MG63 (cell line): ENCODE measurements around the gene PDE8B. TPM values are rescaled to one million over a fixed set of nuclear protein-coding genes. Genes with fewer than 3 reads are reported as not detected.
A peak's percentile ranks its signal among the peaks of the same experiment; 100 is the strongest.
"Not testable (repeated sequence)": the region's sequence is repeated elsewhere in the genome, so short reads cannot be mapped to it uniquely, and the experiment has no call there.

ENCODE experiments used
- DNase-seq: peaks from one replicate; pipeline ENCODE4 v3.0.0-alpha.2; 2020
- H3K27me3 ChIP-seq: fragments of 250-450 bp; sonication (Bioruptor Pico); 2 replicates; pipeline ENCODE4 v1.5.1; 2020; ENCODE audit warnings: mild to moderate bottlenecking, moderate library complexity
- H3K36me3 ChIP-seq: fragments of 250-450 bp; sonication (Bioruptor Pico); 2 replicates; pipeline ENCODE4 v1.5.1; 2020; ENCODE audit warnings: mild to moderate bottlenecking, moderate library complexity
- H3K4me3 ChIP-seq: fragments of 250-450 bp; sonication (Bioruptor Pico); 2 replicates; pipeline ENCODE4 v1.5.1; 2020; ENCODE audit warnings: mild to moderate bottlenecking, moderate library complexity
- H3K9me3 ChIP-seq: fragments of 250-450 bp; sonication (Bioruptor Pico); 2 replicates; pipeline ENCODE4 v1.5.1; 2020; ENCODE audit warnings: mild to moderate bottlenecking, moderate library complexity
- total RNA-seq: library from RNA; depleted of rRNA; stranded (reverse); fragments of >200 nt; shearing (Covaris generic); gene quantifications from 2 replicates; pipeline ENCODE4 v1.2.3, GENCODE V29; 2014; ENCODE audit warnings: low replicate concordance

PDE8B gene
- total RNA-seq, 1 experiment from 2014 or later, result 0.26 TPM

DNA sequence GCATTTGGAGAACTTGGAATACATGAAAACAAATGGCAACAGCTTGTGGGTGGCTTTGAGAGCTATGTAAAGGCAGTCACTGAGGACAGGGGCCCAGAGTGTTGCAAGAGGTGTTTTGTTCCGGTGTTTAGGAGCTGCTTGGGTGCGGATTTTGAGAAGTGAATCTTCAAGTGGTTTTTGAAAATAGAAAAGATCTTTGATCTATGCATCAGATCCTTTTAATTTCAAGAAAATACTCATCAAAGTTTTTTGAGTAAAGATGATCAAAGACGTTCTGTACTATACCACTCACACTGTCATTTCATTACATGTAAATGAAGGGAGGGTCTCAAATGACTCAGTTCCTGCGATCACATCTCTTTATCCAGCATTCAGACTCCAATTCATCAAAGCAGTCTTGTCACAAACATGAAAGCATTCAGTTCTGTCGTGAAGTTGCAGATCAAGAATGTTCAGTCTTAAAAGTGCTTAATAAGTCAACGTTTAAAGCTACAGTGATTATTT, 169.1 kb downstream of the PDE8B start:
- no peak for DNase-seq
- H3K4me3 ChIP-seq, result no peak overlapping the region
- no peaks in the 10 kb centered on the region for H3K27me3 ChIP-seq
- H3K9me3 ChIP-seq, result no peaks in the 10 kb centered on the region
- no peaks in the 10 kb centered on the region for H3K36me3 ChIP-seq

DNA sequence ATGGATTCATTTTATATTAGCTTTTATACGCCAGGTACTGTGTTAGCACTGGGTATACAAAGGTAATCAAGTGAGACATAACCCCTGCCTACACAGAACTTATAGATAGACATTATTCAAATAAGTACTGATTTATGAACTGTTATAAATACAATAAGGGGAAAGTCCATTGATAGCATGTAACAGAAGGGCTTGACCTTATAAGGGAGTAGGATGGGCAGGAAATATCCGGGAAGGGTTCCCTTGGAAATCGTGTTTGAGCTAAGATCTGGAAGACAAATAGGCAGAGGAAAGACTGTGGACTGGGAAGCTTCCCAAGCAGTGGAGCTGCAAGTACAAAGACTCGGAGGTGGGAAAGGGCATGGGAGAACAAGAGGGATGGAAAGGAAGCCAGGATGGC, 170.2 kb downstream of the PDE8B start:
- no peak for DNase-seq
- H3K9me3 ChIP-seq, result no peaks in the 10 kb centered on the region
- H3K36me3 ChIP-seq, result no peaks in the 10 kb centered on the region
- no peak overlapping the region for H3K4me3 ChIP-seq
- no peaks in the 10 kb centered on the region for H3K27me3 ChIP-seq

DNA sequence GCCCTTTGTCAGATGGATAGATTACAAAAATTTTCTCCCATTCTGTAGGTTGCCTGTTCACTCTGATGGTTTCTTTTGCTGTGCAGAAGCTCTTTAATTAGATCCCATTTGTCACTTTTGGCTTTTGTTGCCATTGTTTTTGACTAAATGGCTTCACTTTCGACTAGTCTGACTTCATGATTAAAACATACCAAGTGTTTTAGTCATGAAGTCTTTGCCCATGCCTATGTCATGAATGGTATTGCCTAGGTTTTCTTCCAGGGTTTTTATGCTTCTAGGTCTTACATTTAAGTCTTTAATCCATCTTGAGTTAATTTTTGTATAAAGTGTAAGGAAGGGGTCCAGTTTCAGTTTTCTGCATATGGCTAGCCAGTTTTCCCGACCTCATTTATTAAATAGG, 172.9 kb downstream of the PDE8B start:
- H3K9me3 ChIP-seq, H3K36me3 ChIP-seq, H3K4me3 ChIP-seq, H3K27me3 ChIP-seq, DNase-seq: not testable (repeated sequence)

DNA sequence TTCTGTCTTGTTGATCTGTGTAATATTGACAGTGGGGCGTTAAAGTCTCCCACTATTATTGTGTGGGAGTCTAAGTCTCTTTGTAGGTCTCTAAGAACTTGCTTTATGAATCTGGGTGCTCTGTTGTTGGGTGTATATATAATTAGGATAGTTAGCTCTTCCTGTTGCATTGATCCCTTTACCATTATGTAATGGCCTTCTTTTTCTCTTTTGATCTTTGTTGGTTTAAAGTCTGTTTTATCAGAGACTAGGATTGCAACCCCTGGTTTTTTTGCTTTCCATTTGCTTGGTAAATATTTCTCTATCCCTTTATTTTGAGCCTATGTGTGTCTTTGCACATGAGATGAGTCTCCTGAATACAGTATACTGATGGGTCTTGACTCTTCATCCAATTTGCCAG, 175.9 kb downstream of the PDE8B start:
- not testable (repeated sequence) for H3K9me3 ChIP-seq, H3K27me3 ChIP-seq, H3K36me3 ChIP-seq, H3K4me3 ChIP-seq, DNase-seq

DNA sequence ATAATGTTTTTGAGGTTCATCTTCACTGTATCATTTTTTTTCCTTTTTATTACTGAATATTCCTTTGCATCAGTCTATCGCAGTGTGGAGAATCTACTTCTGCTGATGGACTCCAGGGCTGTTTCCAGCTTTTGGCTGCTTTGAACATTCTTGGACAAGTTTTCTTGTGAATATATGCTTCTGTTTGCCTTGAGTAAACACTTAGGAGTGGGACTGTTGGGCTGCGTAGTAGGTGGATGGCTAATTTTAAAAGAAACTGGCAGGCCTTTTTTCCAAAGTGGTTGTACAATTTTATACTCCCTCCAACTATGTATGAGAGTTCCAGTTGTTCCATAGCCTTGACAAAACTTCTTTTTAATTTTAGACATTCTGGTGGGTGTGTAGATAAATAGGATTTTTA, 179.3 kb downstream of the PDE8B start:
- no peak overlapping the region for H3K4me3 ChIP-seq
- H3K27me3 ChIP-seq, result no peaks in the 10 kb centered on the region
- no peaks in the 10 kb centered on the region for H3K9me3 ChIP-seq
- no peaks in the 10 kb centered on the region for H3K36me3 ChIP-seq
- DNase-seq, result no peak

DNA sequence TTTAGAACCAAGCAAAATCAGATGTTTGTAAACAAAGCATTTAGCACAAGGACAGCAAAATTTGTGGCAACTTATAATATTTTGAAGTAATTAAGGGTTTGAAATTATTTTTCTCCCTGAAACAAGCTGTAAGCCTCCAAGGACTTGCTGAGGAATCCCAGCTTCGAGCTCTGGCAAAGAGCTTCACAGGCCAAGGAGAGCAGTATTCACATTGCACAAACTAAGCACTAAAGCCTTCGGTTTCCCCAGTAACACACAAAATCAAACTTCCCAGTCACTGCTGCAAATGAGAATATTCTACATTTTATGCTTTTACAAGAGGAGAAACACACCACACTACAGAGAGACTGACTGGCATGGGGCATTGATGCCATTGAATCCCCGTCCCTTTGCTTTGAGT, 179.7 kb downstream of the PDE8B start:
- no peak for DNase-seq
- Histone ChIP-seq H3K27me3 (no peaks in the 10 kb centered on the region), H3K9me3 (no peaks in the 10 kb centered on the region), H3K36me3 (no peaks in the 10 kb centered on the region), H3K4me3 (no peak overlapping the region)

DNA sequence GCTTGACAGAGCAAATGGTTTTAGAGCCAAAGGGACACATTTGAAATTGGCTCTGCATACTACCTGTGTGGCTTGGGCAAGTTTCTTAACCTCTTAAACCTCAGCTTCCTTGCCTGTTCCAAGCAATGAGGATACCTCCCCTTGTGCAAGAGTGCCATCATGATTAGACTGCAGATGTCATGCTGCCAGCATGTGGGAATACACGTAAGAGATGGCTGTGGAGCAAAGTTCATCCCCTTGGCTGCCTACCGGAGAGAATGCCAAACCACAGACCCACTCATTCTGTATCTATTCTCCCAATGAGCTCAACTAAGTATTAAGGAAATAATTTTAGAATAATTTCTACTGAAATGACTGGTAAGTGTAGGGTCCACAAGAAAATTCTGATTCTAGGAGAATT, 180.3 kb downstream of the PDE8B start:
- no peaks in the 10 kb centered on the region for H3K27me3 ChIP-seq
- H3K36me3 ChIP-seq, result no peaks in the 10 kb centered on the region
- no peak overlapping the region for H3K4me3 ChIP-seq
- no peaks in the 10 kb centered on the region for H3K9me3 ChIP-seq
- DNase-seq, result peak; percentile 89

DNA sequence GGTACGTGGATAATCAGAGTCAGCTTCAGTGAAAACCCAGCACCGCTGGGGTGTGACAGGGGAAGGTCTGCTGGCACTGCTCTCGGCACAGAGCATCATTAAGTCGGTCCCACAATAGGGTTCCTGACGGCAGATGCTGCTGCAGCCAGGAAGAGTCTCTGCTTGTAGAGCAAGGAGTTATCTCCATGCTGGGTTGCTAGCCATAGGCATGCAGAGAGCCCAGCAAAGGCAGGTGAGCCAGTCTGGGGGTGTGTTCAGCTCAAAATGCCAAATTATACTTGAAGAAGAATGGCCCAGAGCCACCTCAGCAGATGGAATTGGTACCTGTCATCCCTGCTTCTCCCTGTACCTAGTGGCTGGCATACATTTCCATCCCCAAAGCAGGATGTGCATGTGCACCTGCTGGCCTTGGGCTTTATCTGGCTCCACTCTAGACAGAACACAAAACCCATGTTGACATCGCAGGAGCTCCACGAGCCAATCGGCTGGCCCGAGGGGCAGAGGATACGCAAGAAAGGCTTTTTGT, 180.8 kb downstream of the PDE8B start:
- Histone ChIP-seq H3K4me3 (no peak overlapping the region), H3K9me3 (no peaks in the 10 kb centered on the region), H3K36me3 (no peaks in the 10 kb centered on the region), H3K27me3 (no peaks in the 10 kb centered on the region)
- DNase-seq, result no peak

DNA sequence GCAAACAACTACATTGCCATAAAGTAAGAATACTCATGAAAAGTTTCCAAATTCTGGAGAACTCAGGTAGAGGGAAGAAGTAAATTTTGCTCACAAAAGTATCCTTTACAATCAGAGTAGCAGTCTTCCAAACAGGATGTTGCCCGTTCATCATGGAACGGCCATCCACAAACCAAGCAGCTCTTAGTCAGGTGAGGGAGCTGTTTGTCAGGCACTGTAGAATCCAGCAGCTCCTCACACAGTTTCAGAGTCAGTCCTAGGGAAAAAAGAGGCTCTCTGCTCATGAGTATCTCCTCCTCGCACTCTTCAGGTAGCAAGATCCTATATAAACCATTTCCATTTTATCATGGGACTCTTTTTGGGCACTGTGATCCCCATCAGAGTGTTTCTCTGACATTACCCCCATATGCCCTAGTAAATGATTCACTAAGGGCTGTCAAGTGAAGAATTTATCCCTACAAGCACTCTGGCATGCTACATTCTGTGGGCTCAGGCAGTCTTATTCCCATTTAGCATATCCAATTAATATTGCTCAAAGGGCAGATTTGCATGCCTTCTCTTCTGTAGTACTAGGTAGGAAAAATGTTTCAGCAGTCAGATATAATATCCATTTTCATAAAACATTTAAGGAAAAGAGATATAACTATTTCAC, 183.7 kb downstream of the PDE8B start:
- no peaks in the 10 kb centered on the region for H3K36me3 ChIP-seq
- H3K4me3 ChIP-seq, result no peak overlapping the region
- no peak for DNase-seq
- H3K27me3 ChIP-seq, result no peaks in the 10 kb centered on the region
- H3K9me3 ChIP-seq, result no peaks in the 10 kb centered on the region

DNA sequence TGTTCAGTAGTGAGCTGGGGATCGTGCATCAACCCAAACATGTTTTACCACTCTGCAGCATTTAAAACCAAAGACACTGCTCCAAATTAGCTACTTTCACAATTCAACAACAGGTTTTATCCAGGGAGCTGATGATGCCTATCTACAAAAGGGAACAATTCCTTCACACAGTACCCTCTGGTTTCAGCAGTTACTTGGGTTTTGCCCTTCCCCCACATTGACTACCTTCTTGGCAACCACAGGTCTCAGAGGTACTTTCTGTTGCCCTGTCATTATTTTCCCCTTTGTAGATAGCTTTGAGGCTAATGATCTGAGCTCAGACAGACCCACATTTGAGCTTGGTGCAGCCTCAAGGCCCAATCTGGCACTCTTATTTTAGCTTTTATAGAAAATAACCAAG, 185.5 kb downstream of the PDE8B start:
- DNase-seq, result no peak
- Histone ChIP-seq H3K27me3 (no peaks in the 10 kb centered on the region), H3K36me3 (no peaks in the 10 kb centered on the region), H3K9me3 (no peaks in the 10 kb centered on the region), H3K4me3 (no peak overlapping the region)

DNA sequence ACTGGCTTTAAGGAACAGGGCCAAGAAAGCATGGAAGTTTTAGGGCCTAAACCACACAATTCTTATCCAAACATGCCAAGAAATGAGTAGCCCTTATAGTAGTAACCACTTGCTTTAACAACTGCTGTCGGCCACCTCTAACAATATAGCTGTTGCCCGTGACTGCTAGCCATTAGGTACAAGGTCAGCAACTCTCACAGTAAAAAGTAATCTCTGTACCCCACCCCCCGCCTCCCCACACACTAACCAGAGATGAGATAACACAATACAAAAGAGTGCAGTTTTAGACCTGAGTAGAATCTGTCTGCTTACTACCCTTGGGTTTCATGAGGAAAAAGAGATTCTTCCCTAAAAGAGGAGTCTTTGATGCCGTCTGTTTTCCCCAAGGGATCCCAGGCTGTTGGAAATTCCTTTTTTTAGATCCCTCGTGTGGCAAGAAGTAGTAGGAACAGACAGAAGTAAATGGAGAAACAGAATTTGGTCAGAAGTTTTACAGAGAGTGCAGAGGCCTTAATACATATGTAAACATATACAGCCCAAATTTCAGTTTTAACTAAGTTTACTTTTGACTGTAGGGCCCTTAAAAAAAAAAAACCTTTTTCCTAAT, 187.3 kb downstream of the PDE8B start:
- H3K4me3 ChIP-seq, result no peak overlapping the region
- no peaks in the 10 kb centered on the region for H3K36me3 ChIP-seq
- H3K9me3 ChIP-seq, result no peaks in the 10 kb centered on the region
- no peak for DNase-seq
- H3K27me3 ChIP-seq, result no peaks in the 10 kb centered on the region

DNA sequence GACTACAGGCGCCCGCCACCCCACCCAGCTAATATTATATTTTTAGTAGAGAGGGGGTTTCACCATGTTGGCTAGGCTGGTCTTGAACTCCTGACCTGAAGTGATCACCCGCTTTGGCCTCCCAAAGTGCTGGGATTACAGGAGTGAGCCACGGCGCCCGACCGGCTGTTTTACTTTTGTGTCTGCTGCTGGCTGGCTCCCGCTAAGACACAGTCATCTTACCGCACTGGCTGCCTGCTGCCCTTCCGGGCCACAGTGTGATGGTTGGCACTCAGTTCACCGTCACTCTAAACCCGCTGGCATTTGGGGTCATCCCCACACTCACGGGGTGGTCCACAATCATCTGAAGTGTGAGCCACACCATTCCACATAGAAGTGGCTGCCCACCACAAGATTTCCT, 188.0 kb downstream of the PDE8B start:
- H3K4me3 ChIP-seq, result no peak overlapping the region
- no peaks in the 10 kb centered on the region for H3K27me3 ChIP-seq
- H3K36me3 ChIP-seq, result no peaks in the 10 kb centered on the region
- no peaks in the 10 kb centered on the region for H3K9me3 ChIP-seq
- no peak for DNase-seq

DNA sequence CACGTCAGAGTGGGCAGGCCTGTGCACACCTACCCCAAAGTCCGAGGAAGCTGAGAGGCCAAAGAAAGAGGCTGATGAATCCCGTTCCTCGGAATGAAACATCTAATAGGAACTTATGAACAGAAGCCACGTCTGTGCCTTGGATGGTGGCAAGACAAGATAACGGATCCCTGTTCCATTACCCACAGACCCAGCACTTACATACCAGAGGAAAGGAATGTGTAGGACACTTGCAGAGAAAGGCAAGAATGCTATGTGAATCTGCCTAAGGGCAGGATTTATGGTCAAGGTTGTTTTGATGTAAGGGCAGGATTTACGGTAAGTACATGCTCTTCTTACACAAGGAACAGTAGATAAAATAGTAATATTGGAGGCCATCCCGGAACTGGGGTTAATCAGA, 188.4 kb downstream of the PDE8B start:
- H3K36me3 ChIP-seq, result no peaks in the 10 kb centered on the region
- H3K27me3 ChIP-seq, result no peaks in the 10 kb centered on the region
- no peak for DNase-seq
- no peak overlapping the region for H3K4me3 ChIP-seq
- H3K9me3 ChIP-seq, result no peaks in the 10 kb centered on the region

DNA sequence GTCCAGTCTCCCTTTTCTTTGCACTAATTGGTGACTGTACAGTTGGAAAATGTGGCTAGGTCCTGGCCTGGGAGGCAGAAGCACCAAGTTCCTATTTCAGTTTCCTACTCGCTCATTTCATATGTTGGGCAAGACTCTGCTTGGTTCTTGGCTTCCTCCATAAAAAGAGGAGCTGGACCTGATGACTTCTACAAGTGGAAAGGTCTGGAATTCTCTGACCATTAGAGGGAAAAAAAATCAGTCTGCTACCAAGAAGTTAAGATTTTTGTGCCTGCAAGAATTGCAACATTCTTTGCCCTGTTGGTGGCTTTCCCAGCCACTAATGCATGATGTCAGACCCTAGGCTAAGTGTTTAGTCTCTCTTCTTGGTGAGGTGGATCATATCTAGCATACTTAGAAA, 190.2 kb downstream of the PDE8B start:
- Histone ChIP-seq H3K27me3 (no peaks in the 10 kb centered on the region), H3K4me3 (no peak overlapping the region), H3K36me3 (no peaks in the 10 kb centered on the region), H3K9me3 (no peaks in the 10 kb centered on the region)
- peak; percentile 15 for DNase-seq

DNA sequence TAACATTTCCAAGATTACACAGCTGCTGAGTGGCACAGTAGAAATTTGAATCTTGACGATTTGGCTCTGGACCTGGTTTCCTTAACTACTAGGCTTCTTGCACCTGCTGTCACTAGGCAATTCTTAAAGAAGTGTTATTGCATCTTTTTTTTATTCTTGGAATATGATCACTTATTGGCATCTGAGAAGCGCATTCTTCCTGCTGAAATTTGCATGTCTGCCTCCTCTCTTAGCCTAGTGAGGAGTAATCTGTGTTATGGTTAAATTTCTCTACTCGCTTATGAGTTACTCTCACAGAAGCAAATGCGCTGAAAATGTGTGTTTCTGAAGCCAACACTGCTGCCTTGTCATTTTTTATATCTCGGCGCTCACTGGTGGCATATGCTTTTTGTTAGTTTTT, 192.3 kb downstream of the PDE8B start:
- Histone ChIP-seq H3K9me3 (no peaks in the 10 kb centered on the region), H3K27me3 (no peaks in the 10 kb centered on the region), H3K4me3 (no peak overlapping the region), H3K36me3 (no peaks in the 10 kb centered on the region)
- DNase-seq, result no peak

DNA sequence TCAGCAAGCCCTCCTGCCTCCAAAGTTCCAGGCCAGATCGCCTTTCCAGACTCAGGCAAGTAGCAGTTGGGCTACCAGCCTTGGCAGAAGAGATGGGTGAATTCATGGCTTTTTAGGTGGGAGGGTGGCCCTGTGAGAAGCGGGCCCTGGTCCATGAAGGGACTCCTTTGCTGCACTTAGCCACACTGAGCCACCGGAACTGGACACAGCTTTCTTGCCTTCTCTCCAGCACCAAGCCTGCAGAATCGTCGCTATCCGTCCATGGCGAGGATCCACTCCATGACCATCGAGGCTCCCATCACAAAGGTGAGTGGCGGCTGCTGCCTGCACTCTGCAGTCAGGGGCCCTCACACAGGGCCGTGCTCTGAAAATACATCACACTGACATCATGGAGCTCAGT, 196.7 kb downstream of the PDE8B start:
- Histone ChIP-seq H3K4me3 (no peak overlapping the region), H3K27me3 (no peaks in the 10 kb centered on the region; the same call in 1 of the 2 replicates), H3K36me3 (no peaks in the 10 kb centered on the region), H3K9me3 (no peaks in the 10 kb centered on the region)
- DNase-seq, result no peak

DNA sequence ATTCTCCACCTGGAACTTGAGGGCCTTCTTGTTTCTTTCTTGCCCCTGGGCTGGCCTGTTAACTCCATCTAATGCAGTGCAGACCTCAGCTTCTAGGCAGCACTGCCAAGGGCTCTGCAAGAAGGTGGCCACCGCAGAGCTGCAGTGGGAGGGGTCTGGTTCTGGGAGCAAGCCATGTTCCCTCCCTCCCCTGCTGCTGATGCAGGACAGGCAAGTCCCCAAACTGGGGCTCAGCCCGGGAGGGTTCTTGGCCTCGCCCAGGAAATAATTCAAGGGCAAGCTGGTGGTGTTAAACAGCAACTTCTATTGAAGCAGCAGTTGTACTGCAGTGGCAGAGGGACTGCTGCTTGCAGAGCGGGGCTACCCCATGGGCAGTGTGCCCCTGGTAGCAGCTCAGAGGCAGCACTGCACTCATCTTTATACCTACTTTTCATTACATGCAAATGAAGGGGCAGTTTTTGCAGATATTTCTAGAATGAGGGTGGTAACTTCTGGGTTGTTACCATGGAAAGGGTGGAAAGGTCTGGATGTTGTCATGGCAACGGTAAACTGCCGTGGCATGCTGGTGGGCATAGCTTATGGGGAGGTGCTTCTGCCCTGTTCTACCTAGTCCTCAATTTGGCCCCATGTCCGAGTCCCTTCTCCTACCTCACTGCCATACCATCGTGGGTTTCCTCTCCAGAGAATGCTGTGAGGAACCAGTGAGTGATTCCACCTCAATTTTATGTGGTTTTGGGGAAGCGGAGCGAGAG, 199.6 kb downstream of the PDE8B start:
- no peaks in the 10 kb centered on the region; the same call in 1 of the 2 replicates for H3K27me3 ChIP-seq
- no peak overlapping the region for H3K4me3 ChIP-seq
- H3K36me3 ChIP-seq, result no peaks in the 10 kb centered on the region
- H3K9me3 ChIP-seq, result no peaks in the 10 kb centered on the region
- DNase-seq, result no peak
